HepG2 (cell line): Measurements from ENCODE around the gene FUZ. TPM values are rescaled to one million over a fixed set of nuclear protein-coding genes. Genes with fewer than 3 reads are reported as not detected.

Source experiments
- ATAC-seq: fragments of 200-7000 bp; cut with Tn5 transposase; 3 replicates; pipeline ENCODE4 v1.9.1; 2020; ENCODE audit warnings: mild to moderate bottlenecking, moderate library complexity
- BruUV-seq: library from RNA; stranded (reverse); fragments of 400-500 nt; replicated peaks from 2 replicates; lab custom pipeline; 2021; lab: Mats Ljungman, UMichigan
- CTCF ChIA-PET: fragments of 300-600 bp; formaldehyde crosslinking; extraction: SDS; loops from one replicate; lab custom pipeline; 2021; ENCODE audit warnings: low total read pairs, inconsistent platforms, low intra/inter-chr PET ratio; lab: Yijun Ruan, JAX
- POLR2A ChIA-PET: fragments of 350-600 bp; sonication (Branson Sonifier 250); formaldehyde crosslinking; loops from one replicate; lab custom pipeline; 2020; ENCODE audit warnings: antibody characterized with exemption, inconsistent platforms; lab: Yijun Ruan, JAX
- DNase-seq: peaks from one replicate; pipeline ENCODE4 v3.0.0-alpha.2; 2015; ENCODE audit warnings: low spot score
- FAIRE-seq: peaks from 3 replicates; lab custom pipeline; 2011; peaks lifted over from hg19 to GRCh38; lab: Jason Lieb, UNC
- H2AFZ ChIP-seq: one replicate; pipeline ENCODE4 v1.6.1; 2011; ENCODE audit warnings: low read length, inconsistent platforms
- H3K27ac ChIP-seq: fragments of 300-600 bp; 3 replicates; pipeline ENCODE4 v1.8.0; 2011; ENCODE audit warnings: mixed run types, mild to moderate bottlenecking, mixed read lengths, low read length, inconsistent platforms; ENCODE audit not compliant: insufficient read depth; ENCODE audit errors: extremely low read length
- H3K27me3 ChIP-seq, 2 experiments: fragments of 200-600 bp in 1 of 2; 2 replicates in 1 of 2; 3 replicates in 1 of 2; pipeline versions ENCODE4 v1.6.0 to v1.8.0; 2011; ENCODE audit warnings: low read length in 2 of 2, mild to moderate bottlenecking in 2 of 2, moderate library complexity in 2 of 2, inconsistent platforms in 1 of 2; ENCODE audit not compliant: insufficient read depth in 2 of 2, control insufficient read depth in 1 of 2
- H3K36me3 ChIP-seq, 2 experiments: fragments of 200-600 bp in 1 of 2; replicated peaks in 1 of 2; 2 replicates in 1 of 2; 3 replicates in 1 of 2; pipeline versions ENCODE4 v1.5.1 to v1.8.0; 2011; ENCODE audit warnings: low read length in 2 of 2, inconsistent platforms in 1 of 2; ENCODE audit not compliant: insufficient read depth in 2 of 2, control insufficient read depth in 1 of 2
- H3K4me1 ChIP-seq: 2 replicates; pipeline ENCODE4 v1.5.1; 2012; ENCODE audit warnings: low read length, inconsistent platforms; ENCODE audit not compliant: insufficient read depth
- H3K4me2 ChIP-seq: 2 replicates; pipeline ENCODE4 v1.6.0; 2011; ENCODE audit warnings: low read depth, low read length, inconsistent platforms
- H3K4me3 ChIP-seq, 3 experiments: fragments of 200-600 bp in 1 of 3; sonication (generic), shearing (Covaris generic) in 1 of 3; replicated peaks in 1 of 3; 2 replicates each; pipeline ENCODE4 v1.5.1; 2011 to 2016; ENCODE audit warnings: low read length in 3 of 3, inconsistent platforms in 2 of 3, low read depth in 2 of 3, mild to moderate bottlenecking in 2 of 3, control low read depth in 1 of 3, mixed read lengths in 1 of 3; ENCODE audit not compliant: insufficient read depth in 1 of 3
- H3K79me2 ChIP-seq: one replicate; pipeline ENCODE4 v1.6.1; 2011; ENCODE audit warnings: low read length, inconsistent platforms; ENCODE audit not compliant: insufficient read depth
- H3K9ac ChIP-seq: 2 replicates; pipeline ENCODE4 v1.6.0; 2011; ENCODE audit warnings: mild to moderate bottlenecking, low read depth, low read length, inconsistent platforms; ENCODE audit not compliant: insufficient read depth
- H3K9me3 ChIP-seq: 2 replicates; pipeline ENCODE4 v1.5.1; 2012; ENCODE audit warnings: mild to moderate bottlenecking, low read length
- H4K20me1 ChIP-seq: 2 replicates; pipeline ENCODE4 v1.6.0; 2011; ENCODE audit warnings: inconsistent platforms, mild to moderate bottlenecking, low read length, moderate library complexity; ENCODE audit not compliant: insufficient read depth
- AGO2 ChIP-seq: fragments of 200-400 bp; formaldehyde crosslinking; optimal IDR thresholded peaks from 2 replicates; pipeline ENCODE3; 2017; ENCODE audit warnings: mild to moderate bottlenecking, low read depth, low read length, moderate library complexity
- GPN1 ChIP-seq: sonication (generic); formaldehyde crosslinking; IDR thresholded peaks from 2 replicates; pipeline ENCODE4 v1.5.1; 2020; ENCODE audit warnings: missing genetic modification reagents, borderline replicate concordance
- HMG20A ChIP-seq: IDR thresholded peaks from 2 replicates; pipeline ENCODE4 v1.6.1; 2016; ENCODE audit warnings: borderline replicate concordance
- SNRNP70 ChIP-seq: fragments of 200-400 bp; formaldehyde crosslinking; IDR thresholded peaks from 2 replicates; pipeline ENCODE4 v1.6.1; 2017; ENCODE audit warnings: mild to moderate bottlenecking, low read depth, low read length, moderate library complexity
- WGBS: methylation state at CpG from one replicate; pipeline ENCODE4 v1.1.6; 2017; ENCODE audit warnings: low lambda C conversion rate; 5-methylcytosine and 5-hydroxymethylcytosine counted together
- in situ Hi-C: cut with HindIII; loops from 2 replicates; pipeline ENCODE4 v1.10.0; 2017; ENCODE audit warnings: low pct_unique_long_range_greater_than_20kb; ENCODE audit not compliant: extremely low pct_ligation_motif_present
- intact Hi-C: fragments of 100-400 bp; cut with micrococcal nuclease; formaldehyde crosslinking; loops from one replicate; pipeline ENCODE4 v1.10.0; 2022; ENCODE audit not compliant: unreplicated experiment
- polyA plus RNA-seq, 8 experiments: library from polyadenylated mRNA; depleted of rRNA in 3 of 8; stranded (reverse) in 7 of 8; unstranded in 1 of 8; fragments of >200 nt; fragmentation: Illumina TruSeq in 4 of 8; extraction: Trizol in 4 of 8; gene quantifications; 2 replicates each; pipeline versions ENCODE4 v1.2.1 to v1.2.3, GENCODE V29; 2011 to 2016; ENCODE audit warnings: low read depth in 4 of 8, missing spikeins in 1 of 8, mixed read lengths in 1 of 8; ENCODE audit not compliant: insufficient read depth in 1 of 8
- total RNA-seq, 5 experiments: library from RNA; depleted of rRNA; stranded (reverse); fragments of >200 nt; fragmentation: Illumina TruSeq; extraction: Trizol; gene quantifications; 2 replicates each; pipeline ENCODE4 v1.2.3, GENCODE V29; 2016; ENCODE audit warnings: low read depth in 1 of 5
- TF ChIP-seq, protein P1 (sequence below): sonication (generic); formaldehyde crosslinking; IDR thresholded peaks from 2 replicates; pipeline ENCODE4 v1.8.0; 2022; ENCODE audit warnings: missing genetic modification reagents, low read depth, mild to moderate bottlenecking, borderline replicate concordance

Gene FUZ
- total and polyA plus RNA-seq, 2 of the 13 experiments (the other 11 are each of a cell fraction or from before 2014, with no cell fraction given): 0.08 TPM; not detected in 1

DNA sequence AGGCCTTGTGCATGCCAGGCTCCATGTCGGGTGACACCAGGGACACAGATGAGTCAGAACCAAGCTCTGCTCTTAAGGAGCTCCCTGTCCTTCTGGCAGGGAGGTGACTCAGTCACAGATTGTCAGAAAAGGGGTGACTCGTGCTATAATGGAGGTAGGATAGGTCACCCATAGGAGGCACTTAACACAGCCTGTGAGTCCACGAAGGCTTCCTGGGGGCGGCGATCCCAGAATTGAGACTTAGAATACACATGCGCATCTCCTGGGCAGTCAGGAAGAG is 19.6 kb downstream of the FUZ start (continued):
- TF ChIP-seq, protein P1, sequence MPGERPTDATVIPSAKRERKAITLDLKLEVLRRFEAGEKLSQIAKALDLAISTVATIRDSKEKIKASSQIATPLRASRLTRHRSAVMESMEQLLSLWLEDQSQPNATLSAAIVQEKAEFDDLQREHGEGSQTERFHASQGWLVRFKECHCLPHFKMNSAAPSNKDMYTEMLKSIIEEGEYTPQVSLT (CRISPR knock-in tag): no peak

DNA sequence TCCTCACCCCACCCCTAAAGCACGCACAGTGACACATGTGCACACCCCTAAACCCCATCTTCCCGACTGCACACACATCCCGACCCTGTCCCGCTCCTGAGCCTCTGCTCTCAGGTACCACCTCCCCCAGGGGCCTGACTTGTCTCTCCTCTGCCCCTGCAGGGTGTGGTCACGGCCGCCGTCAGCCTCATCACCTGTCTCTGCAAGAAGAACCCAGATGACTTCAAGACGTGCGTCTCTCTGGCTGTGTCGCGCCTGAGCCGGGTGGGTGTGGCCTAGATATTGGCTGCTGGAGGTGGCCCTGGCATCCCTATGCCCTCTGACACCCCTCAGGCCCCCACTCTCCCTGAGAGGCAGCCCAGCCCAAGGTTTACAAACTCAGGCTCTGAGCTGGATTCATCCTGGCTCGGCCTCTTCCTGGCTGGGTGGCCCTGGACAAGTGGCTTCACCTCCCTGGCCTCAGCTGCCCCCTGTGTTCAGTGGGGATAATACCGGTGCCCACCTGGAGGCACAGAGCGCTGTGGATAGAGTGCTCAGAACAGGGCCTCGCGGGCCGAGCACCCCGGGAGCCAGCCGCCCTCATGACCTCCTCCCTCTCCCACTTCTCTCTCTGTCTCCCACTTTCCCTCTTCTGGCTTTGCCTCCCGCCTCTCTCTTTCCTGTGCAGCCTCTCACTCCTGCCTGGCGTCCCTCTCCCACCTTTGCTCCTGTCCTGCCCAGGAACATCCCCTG is 20.1 kb downstream of the FUZ start:
- no peaks in the 10 kb centered on the region for H3K4me1 ChIP-seq
- ChIA-PET POLR2A (no interaction called here), CTCF (no interaction called here)
- no peak overlapping the region for H3K4me2 ChIP-seq
- FAIRE-seq: no peak
- H3K27ac ChIP-seq: no peak overlapping the region
- no peaks in the 10 kb centered on the region for H3K9me3 ChIP-seq
- no peak for DNase-seq
- H3K36me3 ChIP-seq: peaks cover 20 to 55% of the 10 kb centered on the region in 2 experiments; a peak in 4 of 5 replicates
- intact Hi-C loops: no loop called here
- no peak overlapping the region for H3K9ac ChIP-seq
- H2AFZ ChIP-seq: no peak overlapping the region
- H4K20me1 ChIP-seq: no peaks in the 10 kb centered on the region
- H3K79me2 ChIP-seq: no peaks in the 10 kb centered on the region
- WGBS: 97% methylated on average over 20 of the region's 22 CpGs
- no peaks in the 10 kb centered on the region for H3K27me3 ChIP-seq
- in situ Hi-C loops: no loop called here
- TF ChIP-seq AGO2 (peak; percentile 26), GPN1 (CRISPR knock-in tag) (no peak)
- TF ChIP-seq, all 625 proteins: peak for 1
- no peak overlapping the region for H3K4me3 ChIP-seq
- BruUV-seq: no TSS peak
- ATAC-seq: no peak; the same call in 2 of the 3 replicates

DNA sequence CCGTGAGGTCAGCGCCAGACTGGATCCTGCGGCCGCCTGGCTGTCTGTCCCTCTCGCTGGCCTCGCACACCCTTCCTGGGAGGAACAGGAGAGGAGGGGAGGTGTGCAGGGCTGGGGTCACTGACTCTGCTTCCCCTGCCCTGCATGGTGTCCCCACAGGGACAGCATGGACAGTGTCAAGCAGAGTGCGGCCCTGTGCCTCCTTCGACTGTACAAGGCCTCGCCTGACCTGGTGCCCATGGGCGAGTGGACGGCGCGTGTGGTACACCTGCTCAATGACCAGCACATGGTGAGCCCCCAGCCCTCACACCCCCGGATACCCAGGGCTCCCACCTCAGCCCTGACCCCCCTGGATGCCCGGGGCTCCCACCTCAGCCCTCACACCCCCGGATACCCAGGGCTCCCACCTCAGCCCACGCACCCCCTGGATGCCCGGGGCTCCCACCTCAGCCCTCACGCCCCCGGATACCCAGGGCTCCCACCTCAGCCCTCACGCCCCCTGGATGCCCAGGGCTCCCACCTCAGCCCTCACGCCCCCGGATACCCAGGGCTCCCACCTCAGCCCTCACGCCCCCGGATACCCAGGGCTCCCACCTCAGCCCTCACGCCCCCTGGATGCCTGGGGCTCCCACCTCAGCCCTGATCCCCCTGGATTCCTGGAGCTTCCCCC is 21.2 kb downstream of the FUZ start:
- no TSS peak for BruUV-seq
- Histone ChIP-seq H3K9ac (no peak overlapping the region), H4K20me1 (no peaks in the 10 kb centered on the region), H3K36me3 (peaks cover 21 to 52% of the 10 kb centered on the region in 2 experiments; a peak in 4 of 5 replicates), H3K27ac (no peak overlapping the region), H2AFZ (no peak overlapping the region), H3K4me1 (no peaks in the 10 kb centered on the region), H3K4me3 (no peak overlapping the region), H3K9me3 (no peaks in the 10 kb centered on the region), H3K27me3 (no peaks in the 10 kb centered on the region), H3K79me2 (no peaks in the 10 kb centered on the region), H3K4me2 (no peak overlapping the region)
- no peak for TF ChIP-seq HMG20A (CRISPR knock-in tag)
- TF ChIP-seq SNRNP70: no peak
- DNase-seq (no peak), ATAC-seq (no peak), FAIRE-seq (no peak)
- POLR2A ChIA-PET: no interaction called here
- in situ Hi-C loops (no loop called here), intact Hi-C loops (no loop called here)
- 95% methylated on average over 8 of the region's 26 CpGs for WGBS
- CTCF ChIA-PET: no interaction called here
